Ramos (cell line): Measurements from ENCODE around the gene VANGL1.

ENCODE experiments used
- in situ Hi-C: fragments of 300-500 bp; cut with MboI; formaldehyde crosslinking; loops from one replicate; pipeline ENCODE4 v1.14.3; 2022; ENCODE audit warnings: low sequenced_read_pairs; ENCODE audit not compliant: unreplicated experiment

The VANGL1 gene

DNA sequence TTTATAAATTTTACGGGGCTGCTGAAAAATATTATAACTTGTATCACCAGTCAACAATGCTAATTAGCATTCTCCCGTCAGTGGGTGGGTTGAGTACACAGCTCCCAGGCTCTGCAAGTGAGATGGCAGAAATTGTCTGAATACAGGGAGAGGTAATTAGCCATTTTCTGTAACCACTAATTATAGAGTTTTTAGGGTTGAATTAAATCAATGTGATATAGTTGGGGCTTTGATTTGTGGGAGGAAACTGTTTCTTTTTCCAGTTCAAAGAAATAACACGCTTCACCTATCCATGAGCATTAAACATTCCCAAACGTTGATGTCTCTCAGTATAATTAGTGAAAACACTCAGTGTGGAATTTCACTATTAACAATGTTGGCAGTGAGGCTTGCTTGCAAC, 1.5 kb downstream of the VANGL1 start:
- in situ Hi-C loops, result no loop called here

DNA sequence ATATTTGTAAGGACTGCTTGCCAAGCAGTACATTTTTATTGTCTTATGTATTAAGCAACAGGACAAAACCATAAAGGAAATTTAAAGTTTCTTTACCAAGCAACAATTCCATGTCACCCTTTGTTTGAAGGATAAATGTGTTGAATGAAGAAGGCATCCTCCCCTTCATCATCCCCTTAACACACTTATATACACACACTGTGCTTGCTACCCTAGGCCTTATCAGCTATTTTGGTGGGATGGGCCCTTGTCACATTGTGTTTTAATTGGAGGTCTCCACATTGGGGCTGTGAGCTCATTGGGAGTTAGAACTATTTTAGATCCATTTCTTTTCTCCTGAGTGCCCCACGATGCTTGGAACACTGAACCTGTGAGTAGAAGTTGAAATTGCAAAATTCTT, 1.9 kb downstream of the VANGL1 start:
- in situ Hi-C loops, result no loop called here

DNA sequence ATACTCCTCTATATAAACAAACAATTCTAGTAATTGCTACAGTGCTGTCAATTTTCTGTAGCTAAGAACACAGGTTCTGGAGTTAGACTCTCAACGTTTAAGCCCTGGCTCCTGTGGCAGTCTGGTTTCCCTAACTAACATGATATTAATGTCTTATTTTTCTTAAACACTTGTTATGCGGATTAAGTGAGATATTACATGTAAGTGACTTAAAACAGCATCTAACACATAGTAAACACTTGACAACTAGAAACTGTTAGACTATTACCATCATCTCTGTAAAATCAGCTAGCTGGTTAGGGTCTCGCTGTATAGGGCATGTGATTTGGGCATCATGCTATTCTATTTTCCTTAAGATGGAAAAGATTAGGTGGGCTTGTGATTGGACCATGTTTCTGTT, 2.3 kb downstream of the VANGL1 start:
- in situ Hi-C loops, result no loop called here

DNA sequence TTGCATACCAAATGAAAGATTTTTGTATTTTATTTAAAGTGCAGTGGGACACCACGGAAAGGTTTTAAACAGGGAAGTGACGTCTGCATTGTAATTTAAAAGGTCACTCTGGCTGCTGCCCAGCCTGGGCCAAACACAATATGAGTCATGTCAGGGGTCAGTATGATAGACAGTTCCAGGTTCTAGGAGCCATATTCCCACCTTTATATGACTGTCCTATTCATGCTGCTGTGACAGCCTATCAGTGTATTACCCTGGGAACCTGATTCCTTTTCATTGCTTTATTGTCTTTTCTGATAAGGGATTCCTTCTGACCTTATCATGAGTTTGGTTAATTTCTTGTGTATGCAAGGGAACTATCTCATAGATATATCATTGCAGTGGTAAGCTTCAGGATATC, 5.3 kb downstream of the VANGL1 start:
- in situ Hi-C loops, result no loop called here

DNA sequence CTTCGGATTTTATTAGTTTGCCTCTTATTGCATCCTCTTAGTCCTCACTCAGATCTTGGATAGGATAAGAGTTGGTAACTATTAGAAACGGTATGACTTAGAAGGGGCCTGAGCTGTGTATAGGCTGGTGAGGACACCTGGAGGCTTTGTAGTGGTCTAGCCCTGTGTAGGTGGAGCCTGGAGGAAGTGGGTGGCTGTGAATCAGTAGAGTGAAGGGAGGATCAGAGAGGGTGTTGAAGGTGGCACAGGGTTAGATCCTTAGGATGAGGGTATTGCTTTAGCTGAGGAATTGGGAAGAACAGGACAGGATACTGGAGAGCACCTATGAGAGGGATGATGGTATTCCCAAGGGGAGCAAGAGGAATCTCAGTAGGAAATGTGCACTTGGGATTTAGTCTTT, 5.7 kb downstream of the VANGL1 start:
- in situ Hi-C loops, result no loop called here

DNA sequence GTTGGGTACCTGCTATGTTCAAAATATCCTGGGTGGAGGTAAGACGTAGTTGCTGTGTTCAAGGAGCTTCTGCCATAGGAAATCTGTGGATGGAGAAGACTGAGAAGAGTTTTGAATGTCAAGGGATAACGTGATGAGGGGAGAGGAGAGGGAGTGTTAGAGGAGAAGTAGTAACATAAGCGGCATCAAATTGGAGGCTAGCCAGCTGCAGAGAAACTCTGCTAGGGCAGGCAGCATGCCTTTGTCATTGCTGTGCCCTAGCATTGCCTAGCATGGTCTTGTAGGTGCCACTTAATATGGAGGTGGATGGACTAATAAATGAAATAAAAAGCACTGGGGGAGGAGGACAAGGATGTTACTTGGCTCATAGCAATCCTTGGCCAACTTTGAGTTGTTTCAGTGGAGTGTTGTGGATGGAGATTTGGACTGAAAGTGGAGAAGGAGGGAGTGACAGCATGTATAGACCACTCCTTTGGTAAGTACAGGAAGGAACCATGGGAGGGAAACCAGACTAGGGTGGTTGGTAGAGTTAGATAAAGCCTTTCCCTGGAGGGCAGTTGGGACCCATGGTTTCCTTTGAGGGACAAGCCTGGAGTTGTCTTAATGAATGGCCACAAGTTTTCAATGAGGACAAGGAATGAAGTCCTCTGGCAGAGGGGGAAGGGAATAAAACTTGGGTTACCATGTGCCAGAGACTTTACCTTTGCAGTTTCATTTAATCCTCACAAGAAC, 6.3 kb downstream of the VANGL1 start:
- in situ Hi-C loops, result no loop called here

DNA sequence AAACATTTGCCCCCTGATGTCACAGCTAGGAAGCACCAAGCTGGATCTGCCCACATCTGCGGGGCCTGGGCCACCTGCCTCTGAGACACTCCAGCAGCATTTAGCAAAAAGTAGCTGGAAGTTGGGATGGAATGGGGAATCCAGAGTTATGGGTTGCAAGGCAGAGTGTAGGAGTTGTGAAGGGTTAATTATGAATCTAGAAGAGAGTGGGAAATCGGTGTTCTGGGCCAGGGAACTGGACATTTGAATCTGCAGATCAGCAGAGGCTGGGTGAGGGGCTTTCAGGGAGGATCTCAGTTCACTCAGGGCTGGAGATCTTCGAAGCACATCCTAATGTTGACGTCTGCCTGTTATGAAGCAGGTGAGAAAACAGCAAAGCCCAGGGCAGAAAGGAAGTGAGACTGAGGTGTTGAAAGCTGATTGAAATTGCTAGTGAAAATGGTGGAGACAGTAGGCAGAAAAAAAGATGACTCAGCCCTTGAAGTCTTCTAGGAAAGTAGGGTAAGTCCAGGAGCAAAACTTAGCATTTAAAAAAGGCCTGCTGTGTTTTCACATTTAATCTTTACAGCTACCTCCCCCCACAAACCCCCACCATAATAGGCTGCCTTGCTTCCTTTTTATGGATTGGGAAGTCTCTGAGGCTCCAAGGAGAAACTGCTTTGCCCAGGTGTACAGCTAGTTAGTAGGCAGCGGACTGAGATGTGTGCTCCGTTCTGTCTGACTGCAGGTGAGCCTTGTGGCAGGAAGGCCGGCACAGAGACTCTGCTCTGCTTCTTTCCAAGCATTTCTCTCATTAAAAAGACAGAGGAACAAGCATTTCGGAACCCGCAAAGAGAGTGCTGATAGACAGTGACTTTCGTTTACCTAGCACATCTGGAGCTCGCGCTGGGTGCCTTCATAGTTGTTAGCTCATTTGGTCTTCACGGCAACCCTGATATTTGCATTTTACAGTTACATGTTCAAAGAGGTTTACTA, 7.2 kb downstream of the VANGL1 start:
- in situ Hi-C loops, result no loop called here

DNA sequence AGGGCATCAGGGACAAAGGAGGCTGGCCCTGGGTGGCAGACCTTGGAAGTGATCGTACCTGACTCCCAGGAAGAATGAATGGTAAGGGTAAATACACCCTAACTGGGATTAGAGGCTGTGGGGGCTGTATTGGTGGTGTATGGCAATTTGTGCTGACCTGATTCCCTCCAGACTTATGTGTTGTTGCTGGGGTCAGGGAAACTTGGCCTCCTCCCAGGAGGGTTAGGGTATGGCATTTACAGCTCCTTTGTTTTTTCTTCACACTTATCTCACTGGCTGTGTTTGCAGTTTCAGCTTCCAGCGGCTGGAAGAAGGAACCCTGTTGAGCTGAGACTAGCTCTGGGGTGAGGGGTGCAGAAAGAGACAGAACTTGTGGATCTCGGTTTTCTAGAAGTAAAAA, 8.2 kb downstream of the VANGL1 start:
- in situ Hi-C loops, result no loop called here

DNA sequence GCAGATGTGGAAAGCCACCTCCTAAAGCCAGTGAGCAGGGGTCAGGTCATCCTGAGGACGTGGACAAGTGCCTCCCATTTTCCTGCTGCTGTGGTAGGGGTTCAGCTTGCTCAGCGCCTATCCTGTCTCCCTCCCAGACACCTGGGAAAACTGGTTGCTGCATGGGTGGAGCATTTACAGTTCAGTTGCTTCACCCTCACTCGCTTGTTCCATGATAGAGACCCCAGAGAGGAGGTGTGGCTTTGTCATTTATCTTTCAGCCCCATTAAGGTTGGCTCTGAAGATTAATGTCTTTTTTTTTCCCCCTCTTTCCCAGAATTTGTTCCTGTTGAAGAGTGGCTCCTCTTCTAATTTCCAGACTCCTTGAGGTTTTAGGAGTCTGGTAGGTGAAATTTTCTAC, 9.2 kb downstream of the VANGL1 start:
- in situ Hi-C loops, result no loop called here

DNA sequence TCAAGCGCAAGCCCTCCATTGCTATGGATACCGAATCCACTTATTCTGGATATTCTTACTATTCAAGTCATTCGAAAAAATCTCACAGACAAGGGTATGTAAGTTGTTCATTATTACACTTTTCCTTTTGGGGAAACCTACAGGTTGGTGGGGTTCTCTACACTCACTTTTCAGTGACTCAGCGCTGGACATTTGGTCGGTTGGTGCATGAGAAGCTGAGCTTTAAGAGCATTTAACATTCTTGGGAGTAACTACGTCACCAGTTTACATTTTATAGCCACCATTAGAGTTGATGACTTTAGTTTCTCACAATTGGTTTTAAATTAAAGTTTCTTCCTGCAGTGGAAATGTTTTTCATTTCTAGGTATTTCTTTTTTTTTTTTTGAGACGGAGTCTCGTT, 9.6 kb downstream of the VANGL1 start:
- in situ Hi-C loops, result no loop called here

DNA sequence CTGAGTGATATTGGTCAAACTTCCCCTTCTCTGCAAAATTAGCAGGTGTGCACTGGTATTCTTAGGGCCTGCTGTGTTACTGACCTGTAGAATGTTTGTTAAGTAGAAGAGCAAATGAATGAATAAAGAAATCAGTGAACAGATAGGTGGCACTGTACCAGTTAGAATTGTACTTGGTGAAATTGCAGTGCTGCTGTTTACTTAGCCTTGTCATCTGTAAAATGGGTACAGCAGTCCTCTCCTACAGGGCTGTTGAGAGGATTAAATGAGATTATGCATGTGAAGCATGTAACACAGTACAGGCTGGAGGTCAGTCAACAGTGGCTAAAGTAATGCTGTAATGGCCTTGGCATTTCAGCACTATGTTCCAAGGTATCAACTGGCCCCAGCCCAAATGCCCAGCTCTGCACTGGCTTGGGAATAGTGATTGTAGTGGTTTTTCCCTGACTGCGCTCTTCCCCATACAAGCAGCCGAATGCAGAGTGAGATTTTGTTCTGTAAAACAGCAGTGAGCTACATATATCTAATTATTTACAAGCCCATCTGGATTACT, 10.5 kb downstream of the VANGL1 start:
- in situ Hi-C loops, result no loop called here

DNA sequence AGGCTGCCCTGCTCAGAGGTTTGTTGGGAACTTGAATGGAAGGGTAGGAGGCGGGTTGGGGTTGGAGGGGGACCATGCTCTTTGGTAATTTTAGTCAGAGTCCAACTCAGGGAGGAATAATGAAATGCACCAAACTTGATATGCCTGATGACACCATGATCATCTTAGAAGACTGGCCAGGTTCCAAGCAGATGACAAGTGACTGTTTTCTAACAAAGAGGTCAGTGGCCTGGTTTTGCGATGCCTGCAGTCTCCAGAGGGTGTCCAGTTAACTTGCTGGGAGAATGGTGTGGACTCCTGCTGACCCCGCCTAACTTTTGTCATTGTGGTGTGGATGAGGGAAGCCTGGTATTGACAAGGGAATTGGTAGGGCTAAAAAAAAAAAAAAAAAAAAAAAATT, 12.4 kb downstream of the VANGL1 start:
- in situ Hi-C loops, result no loop called here

DNA sequence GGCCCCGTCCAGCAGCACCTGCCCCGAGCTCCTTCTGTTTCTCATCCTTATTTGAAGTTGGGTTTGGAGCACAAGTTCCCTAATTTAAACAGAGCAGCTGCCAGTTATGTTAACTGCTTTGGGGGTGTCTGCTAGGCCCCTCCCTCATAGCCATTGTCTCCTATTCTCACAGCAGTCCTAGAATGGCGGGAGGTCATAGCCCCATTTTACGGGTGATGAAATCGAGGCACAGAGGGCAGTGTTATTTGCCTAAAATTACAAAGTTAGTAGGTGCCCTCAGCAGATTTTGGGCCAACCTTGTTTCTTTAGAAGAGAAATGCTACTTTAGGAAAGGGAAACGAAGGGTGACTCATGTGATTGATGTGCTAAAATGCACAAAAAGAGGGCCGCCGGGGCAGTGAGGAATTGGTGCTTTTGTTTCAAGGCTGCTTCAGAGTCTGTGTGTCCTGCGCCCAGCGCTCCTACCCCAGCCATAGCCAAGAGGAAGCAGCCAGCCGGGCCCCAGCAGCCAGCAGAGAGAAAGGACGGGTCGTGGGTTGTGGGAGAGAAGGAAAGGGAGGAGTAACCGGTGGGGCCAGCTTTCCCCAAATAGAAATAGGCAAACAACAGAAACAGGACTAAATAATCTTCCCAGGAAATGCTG, 13.0 kb downstream of the VANGL1 start:
- in situ Hi-C loops, result no loop called here

DNA sequence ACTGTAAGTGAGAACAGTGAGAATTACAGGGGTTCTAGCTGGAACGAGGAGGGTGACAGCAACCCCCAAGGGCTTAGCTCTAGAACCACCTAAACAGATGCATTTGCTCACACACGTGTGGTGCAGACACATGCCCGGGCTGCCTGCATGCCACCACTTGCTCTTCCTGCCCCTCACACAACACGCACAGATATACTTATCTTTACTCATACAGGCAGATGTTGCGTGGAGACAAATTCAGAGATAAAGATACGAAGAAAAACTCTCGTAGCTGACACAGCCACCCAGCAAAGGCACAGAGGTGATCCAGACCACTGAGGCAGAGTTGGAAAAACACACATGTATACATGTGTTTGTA, 13.5 kb downstream of the VANGL1 start:
- in situ Hi-C loops, result no loop called here

DNA sequence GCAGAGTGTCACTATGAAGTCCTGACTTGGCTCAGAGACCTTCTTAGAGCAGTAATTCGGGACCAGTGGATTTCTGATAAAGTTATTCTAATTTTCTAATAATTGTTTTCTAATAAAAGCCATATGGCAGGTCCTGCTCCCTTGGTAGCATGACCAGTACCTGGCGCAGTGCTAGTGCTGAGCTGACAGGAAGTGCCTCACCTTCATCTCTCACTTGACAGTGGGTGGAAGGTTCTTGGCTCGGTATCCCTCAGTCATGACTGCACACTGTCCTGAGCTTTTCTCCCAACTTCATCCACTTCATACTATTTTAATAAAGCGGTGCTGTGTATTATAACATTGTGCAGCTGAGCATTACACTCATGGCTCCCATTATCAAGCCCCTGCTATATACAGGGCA, 14.1 kb downstream of the VANGL1 start:
- in situ Hi-C loops, result no loop called here

DNA sequence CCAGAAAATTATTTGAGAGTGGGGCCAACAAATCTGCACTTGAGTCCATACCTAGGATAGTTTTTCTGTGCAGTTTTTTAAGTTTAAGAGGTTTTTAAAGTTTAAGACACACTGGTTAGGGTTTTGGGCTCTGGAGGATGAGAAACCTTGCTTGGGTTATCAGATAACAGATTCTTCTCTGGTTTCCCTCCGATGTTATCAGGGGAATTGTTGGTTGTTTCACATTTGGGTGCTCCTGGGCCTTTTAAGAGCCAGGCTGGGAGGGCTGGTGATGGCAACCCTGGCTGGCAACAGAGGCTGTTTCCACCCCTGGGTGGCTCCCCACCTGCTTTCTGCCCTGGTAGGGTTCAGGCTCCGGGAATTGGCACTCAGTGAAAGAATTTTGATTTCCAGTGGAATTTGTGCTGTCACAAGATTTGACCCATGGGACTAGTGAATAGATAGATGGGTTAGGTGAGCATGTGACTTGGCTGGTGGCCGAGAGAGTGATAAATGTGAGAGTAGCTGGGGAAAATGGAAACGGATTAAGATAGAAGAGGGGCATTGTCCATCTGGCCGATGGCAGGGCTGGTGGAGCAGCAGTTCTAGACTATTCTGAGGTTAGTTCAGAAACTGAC, 14.8 kb downstream of the VANGL1 start:
- in situ Hi-C loops, result no loop called here

DNA sequence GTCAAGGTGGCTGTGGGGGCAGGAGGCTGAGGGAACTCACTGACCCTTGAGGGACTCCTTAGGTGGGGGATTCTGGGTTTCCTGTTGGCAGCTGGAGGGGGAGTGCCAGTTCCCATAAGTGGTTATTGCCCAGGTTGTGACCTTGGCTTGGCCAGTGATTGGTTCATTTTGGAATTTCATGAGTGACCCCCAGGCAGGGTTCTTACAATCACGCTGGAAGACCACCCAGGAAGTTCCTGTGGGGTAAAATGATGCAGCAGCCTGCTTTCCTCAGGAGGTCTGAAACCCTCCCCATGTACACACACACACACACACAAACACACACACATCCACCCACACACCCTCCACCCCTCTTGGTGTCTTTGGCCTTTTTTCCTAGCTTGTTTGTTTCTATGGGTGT, 16.9 kb downstream of the VANGL1 start:
- in situ Hi-C loops, result no loop called here

DNA sequence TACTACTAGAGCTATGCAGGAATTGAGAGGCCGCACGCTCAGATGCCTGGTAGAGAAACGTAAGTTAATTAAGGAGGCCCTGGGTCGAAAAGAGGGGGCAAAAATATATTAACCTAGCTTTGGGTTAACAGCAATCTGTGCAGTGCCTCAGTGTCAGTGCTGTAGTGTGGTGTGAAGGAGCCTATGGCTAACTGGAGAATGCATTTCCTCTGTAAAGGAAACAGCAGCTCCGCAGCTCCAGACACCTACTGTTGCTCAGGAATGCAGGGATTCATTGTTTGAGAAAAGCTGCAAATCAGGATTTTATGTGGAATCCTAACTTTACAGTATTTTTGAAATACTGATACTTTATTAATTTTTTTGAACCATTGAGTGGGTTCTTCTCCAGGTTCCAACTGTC, 18.4 kb downstream of the VANGL1 start:
- in situ Hi-C loops, result no loop called here

DNA sequence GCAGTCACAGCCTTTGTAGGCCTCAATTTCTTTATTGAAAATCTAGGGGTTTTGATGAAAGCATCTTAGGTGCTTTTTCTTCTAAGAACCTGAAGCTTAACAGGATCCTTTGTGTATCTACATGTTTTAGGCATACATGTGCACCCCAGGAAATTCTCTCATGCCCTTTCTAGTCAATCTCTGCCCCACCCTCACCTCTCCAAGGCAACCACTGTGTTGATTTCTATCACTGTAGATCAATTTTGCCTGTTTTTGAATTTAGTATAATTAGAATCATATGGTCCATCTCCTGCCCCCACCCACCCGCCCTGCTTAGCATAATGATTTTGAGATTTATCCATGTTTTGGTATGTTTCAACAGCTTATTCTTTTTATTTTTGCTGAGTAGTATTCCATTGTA, 19.4 kb downstream of the VANGL1 start:
- in situ Hi-C loops, result no loop called here

DNA sequence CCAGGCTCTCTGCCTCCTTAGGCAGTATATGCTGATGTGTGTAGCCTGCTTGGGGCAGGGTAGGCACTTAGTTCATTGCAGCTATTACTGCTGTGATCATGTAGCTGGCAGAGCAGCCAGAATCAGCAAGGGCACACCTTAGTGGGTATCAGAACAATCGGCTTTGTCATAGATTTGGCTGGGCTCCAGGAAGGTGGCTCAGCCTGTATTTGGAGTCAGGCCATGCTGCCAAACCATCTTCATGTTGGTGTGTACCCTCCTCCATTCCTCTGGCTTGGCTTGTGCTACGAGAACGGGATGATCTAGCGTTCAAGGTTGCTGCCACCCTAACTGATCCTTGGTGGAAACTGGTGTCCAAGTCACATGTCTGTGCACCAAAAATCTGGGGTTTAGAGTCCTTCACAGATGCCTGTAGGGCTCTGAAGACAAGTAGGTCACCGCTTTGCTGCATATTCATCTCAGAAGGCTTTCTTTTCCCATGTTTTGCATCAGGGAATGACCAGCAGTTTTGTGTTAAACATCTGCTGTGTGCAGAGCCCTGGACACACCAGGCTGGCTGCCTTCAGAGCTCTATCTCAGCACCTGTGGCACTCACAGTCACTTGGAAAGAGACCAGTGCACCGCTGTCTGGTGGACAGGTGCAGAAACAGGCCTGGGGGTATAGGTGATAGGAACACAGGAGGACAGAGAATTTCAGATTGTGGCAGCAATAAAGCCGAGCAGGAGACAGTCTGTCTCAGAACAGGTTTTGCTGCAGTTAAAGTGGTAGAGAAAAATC, 23.7 kb downstream of the VANGL1 start:
- in situ Hi-C loops, result no loop called here
